ENCODE data around the gene ZNF492.

- TF ChIP-seq CTCF (conservative IDR thresholded peaks at IDR 0.05; ENCODE audit: low read depth, low read length) (no peak), EZH2 (IDR thresholded peaks at IDR 0.05; ENCODE audit: borderline replicate concordance, low read depth, low read length, poor library complexity, severe bottlenecking) (no peak)
These were observed 13.2 kb upstream of the ZNF492 start for GRCh38 chr19:22620912-22621311.
